HepG2 (cell line): ENCODE results near the gene CDYL. TPM values are rescaled to one million over a fixed set of nuclear protein-coding genes. Genes with fewer than 3 reads are reported as not detected.
A peak's percentile ranks its signal among the peaks of the same experiment; 100 is the strongest.
"Not testable (repeated sequence)": the region's sequence is repeated elsewhere in the genome, so short reads cannot be mapped to it uniquely, and the experiment has no call there.

Experiments
- ATAC-seq: fragments of 200-7000 bp; cut with Tn5 transposase; 3 replicates; pipeline ENCODE4 v1.9.1; 2020; ENCODE audit warnings: mild to moderate bottlenecking, moderate library complexity
- BruUV-seq: library from RNA; stranded (reverse); fragments of 400-500 nt; replicated peaks from 2 replicates; lab custom pipeline; 2021; lab: Mats Ljungman, UMichigan
- CTCF ChIA-PET: fragments of 300-600 bp; formaldehyde crosslinking; extraction: SDS; loops from one replicate; lab custom pipeline; 2021; ENCODE audit warnings: low total read pairs, inconsistent platforms, low intra/inter-chr PET ratio; lab: Yijun Ruan, JAX
- POLR2A ChIA-PET: fragments of 350-600 bp; sonication (Branson Sonifier 250); formaldehyde crosslinking; loops from one replicate; lab custom pipeline; 2020; ENCODE audit warnings: antibody characterized with exemption, inconsistent platforms; lab: Yijun Ruan, JAX
- DNase-seq: peaks from one replicate; pipeline ENCODE4 v3.0.0-alpha.2; 2015; ENCODE audit warnings: low spot score
- FAIRE-seq: peaks from 3 replicates; lab custom pipeline; 2011; peaks lifted over from hg19 to GRCh38; lab: Jason Lieb, UNC
- H2AFZ ChIP-seq: one replicate; pipeline ENCODE4 v1.6.1; 2011; ENCODE audit warnings: low read length, inconsistent platforms
- H3K27ac ChIP-seq: fragments of 300-600 bp; 3 replicates; pipeline ENCODE4 v1.8.0; 2011; ENCODE audit warnings: mixed run types, mild to moderate bottlenecking, mixed read lengths, low read length, inconsistent platforms; ENCODE audit not compliant: insufficient read depth; ENCODE audit errors: extremely low read length
- H3K27me3 ChIP-seq, 2 experiments: fragments of 200-600 bp in 1 of 2; 2 replicates in 1 of 2; 3 replicates in 1 of 2; pipeline versions ENCODE4 v1.6.0 to v1.8.0; 2011; ENCODE audit warnings: low read length in 2 of 2, mild to moderate bottlenecking in 2 of 2, moderate library complexity in 2 of 2, inconsistent platforms in 1 of 2; ENCODE audit not compliant: insufficient read depth in 2 of 2, control insufficient read depth in 1 of 2
- H3K36me3 ChIP-seq, 2 experiments: fragments of 200-600 bp in 1 of 2; replicated peaks in 1 of 2; 2 replicates in 1 of 2; 3 replicates in 1 of 2; pipeline versions ENCODE4 v1.5.1 to v1.8.0; 2011; ENCODE audit warnings: low read length in 2 of 2, inconsistent platforms in 1 of 2; ENCODE audit not compliant: insufficient read depth in 2 of 2, control insufficient read depth in 1 of 2
- H3K4me1 ChIP-seq: 2 replicates; pipeline ENCODE4 v1.5.1; 2012; ENCODE audit warnings: low read length, inconsistent platforms; ENCODE audit not compliant: insufficient read depth
- H3K4me2 ChIP-seq: 2 replicates; pipeline ENCODE4 v1.6.0; 2011; ENCODE audit warnings: low read depth, low read length, inconsistent platforms
- H3K4me3 ChIP-seq, 3 experiments: fragments of 200-600 bp in 1 of 3; sonication (generic), shearing (Covaris generic) in 1 of 3; replicated peaks in 1 of 3; 2 replicates each; pipeline ENCODE4 v1.5.1; 2011 to 2016; ENCODE audit warnings: low read length in 3 of 3, inconsistent platforms in 2 of 3, low read depth in 2 of 3, mild to moderate bottlenecking in 2 of 3, control low read depth in 1 of 3, mixed read lengths in 1 of 3; ENCODE audit not compliant: insufficient read depth in 1 of 3
- H3K79me2 ChIP-seq: one replicate; pipeline ENCODE4 v1.6.1; 2011; ENCODE audit warnings: low read length, inconsistent platforms; ENCODE audit not compliant: insufficient read depth
- H3K9ac ChIP-seq: 2 replicates; pipeline ENCODE4 v1.6.0; 2011; ENCODE audit warnings: mild to moderate bottlenecking, low read depth, low read length, inconsistent platforms; ENCODE audit not compliant: insufficient read depth
- H3K9me3 ChIP-seq: 2 replicates; pipeline ENCODE4 v1.5.1; 2012; ENCODE audit warnings: mild to moderate bottlenecking, low read length
- H4K20me1 ChIP-seq: 2 replicates; pipeline ENCODE4 v1.6.0; 2011; ENCODE audit warnings: inconsistent platforms, mild to moderate bottlenecking, low read length, moderate library complexity; ENCODE audit not compliant: insufficient read depth
- BRD4 ChIP-seq: sonication (generic); formaldehyde crosslinking; IDR thresholded peaks from 2 replicates; pipeline ENCODE4 v1.4.0; 2020; ENCODE audit warnings: missing genetic modification reagents
- FOSL2 ChIP-seq: sonication (generic); formaldehyde crosslinking; IDR thresholded peaks from 2 replicates; pipeline ENCODE4 v1.4.0; 2020; ENCODE audit warnings: missing genetic modification reagents
- HOXA5 ChIP-seq: sonication (generic); formaldehyde crosslinking; IDR thresholded peaks from 2 replicates; pipeline ENCODE4 v1.4.0; 2020; ENCODE audit warnings: missing genetic modification reagents
- RFXAP ChIP-seq: sonication (generic); formaldehyde crosslinking; IDR thresholded peaks from 2 replicates; pipeline ENCODE4 v1.4.0; 2020; ENCODE audit warnings: missing genetic modification reagents, borderline replicate concordance
- WGBS: methylation state at CpG from one replicate; pipeline ENCODE4 v1.1.6; 2017; ENCODE audit warnings: low lambda C conversion rate; 5-methylcytosine and 5-hydroxymethylcytosine counted together
- in situ Hi-C: cut with HindIII; loops from 2 replicates; pipeline ENCODE4 v1.10.0; 2017; ENCODE audit warnings: low pct_unique_long_range_greater_than_20kb; ENCODE audit not compliant: extremely low pct_ligation_motif_present
- intact Hi-C: fragments of 100-400 bp; cut with micrococcal nuclease; formaldehyde crosslinking; loops from one replicate; pipeline ENCODE4 v1.10.0; 2022; ENCODE audit not compliant: unreplicated experiment
- polyA plus RNA-seq, 8 experiments: library from polyadenylated mRNA; depleted of rRNA in 3 of 8; stranded (reverse) in 7 of 8; unstranded in 1 of 8; fragments of >200 nt; fragmentation: Illumina TruSeq in 4 of 8; extraction: Trizol in 4 of 8; gene quantifications; 2 replicates each; pipeline versions ENCODE4 v1.2.1 to v1.2.3, GENCODE V29; 2011 to 2016; ENCODE audit warnings: low read depth in 4 of 8, missing spikeins in 1 of 8, mixed read lengths in 1 of 8; ENCODE audit not compliant: insufficient read depth in 1 of 8
- total RNA-seq, 5 experiments: library from RNA; depleted of rRNA; stranded (reverse); fragments of >200 nt; fragmentation: Illumina TruSeq; extraction: Trizol; gene quantifications; 2 replicates each; pipeline ENCODE4 v1.2.3, GENCODE V29; 2016; ENCODE audit warnings: low read depth in 1 of 5
- TF ChIP-seq, protein P1 (sequence below): sonication (generic); formaldehyde crosslinking; IDR thresholded peaks from 2 replicates; pipeline ENCODE4 v1.4.0; 2020; ENCODE audit warnings: missing genetic modification reagents
- TF ChIP-seq, protein P2 (sequence below): sonication (generic); formaldehyde crosslinking; IDR thresholded peaks from 2 replicates; pipeline ENCODE4 v1.4.0; 2020; ENCODE audit warnings: low read depth, mild to moderate bottlenecking, missing genetic modification reagents

Gene CDYL
- total and polyA plus RNA-seq, 2 of the 13 experiments (the other 11 are each of a cell fraction or from before 2014, with no cell fraction given): 22.8 to 105 TPM

DNA sequence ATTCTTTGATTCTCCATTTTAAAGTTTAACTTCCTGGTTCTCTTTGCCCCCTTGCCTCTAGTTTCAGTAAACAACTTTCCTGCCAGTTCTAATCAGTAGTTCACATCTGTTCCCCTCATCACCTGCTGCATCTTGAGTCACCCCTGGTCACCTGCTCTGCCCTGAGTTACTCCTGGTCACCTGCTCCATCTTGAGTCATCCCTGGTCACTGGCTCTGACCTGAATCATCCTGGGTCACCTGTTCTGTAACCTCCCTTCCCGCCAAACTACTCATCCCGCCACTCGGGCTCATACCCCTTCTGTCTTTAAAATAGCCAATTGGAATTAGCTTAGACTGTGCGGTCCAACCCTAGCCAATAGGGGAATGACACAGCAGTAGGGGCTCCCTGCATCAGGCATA, 88.8 kb downstream of the CDYL start:
- WGBS: 95% methylated on average over 4 of the region's 4 CpGs
- BruUV-seq, H3K9me3 ChIP-seq, H3K27me3 ChIP-seq, CTCF ChIA-PET, H3K4me3 ChIP-seq, H3K27ac ChIP-seq, DNase-seq, H3K9ac ChIP-seq, FAIRE-seq, H3K4me1 ChIP-seq, intact Hi-C loops, H2AFZ ChIP-seq, H3K36me3 ChIP-seq, H3K4me2 ChIP-seq, POLR2A ChIA-PET, in situ Hi-C loops, ATAC-seq, H4K20me1 ChIP-seq: not testable (repeated sequence)
- TF ChIP-seq, protein P1, sequence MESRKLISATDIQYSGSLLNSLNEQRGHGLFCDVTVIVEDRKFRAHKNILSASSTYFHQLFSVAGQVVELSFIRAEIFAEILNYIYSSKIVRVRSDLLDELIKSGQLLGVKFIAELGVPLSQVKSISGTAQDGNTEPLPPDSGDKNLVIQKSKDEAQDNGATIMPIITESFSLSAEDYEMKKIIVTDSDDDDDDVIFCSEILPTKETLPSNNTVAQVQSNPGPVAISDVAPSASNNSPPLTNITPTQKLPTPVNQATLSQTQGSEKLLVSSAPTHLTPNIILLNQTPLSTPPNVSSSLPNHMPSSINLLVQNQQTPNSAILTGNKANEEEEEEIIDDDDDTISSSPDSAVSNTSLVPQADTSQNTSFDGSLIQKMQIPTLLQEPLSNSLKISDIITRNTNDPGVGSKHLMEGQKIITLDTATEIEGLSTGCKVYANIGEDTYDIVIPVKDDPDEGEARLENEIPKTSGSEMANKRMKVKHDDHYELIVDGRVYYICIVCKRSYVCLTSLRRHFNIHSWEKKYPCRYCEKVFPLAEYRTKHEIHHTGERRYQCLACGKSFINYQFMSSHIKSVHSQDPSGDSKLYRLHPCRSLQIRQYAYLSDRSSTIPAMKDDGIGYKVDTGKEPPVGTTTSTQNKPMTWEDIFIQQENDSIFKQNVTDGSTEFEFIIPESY (CRISPR knock-in tag): peak; percentile 89
- 0 out of 2 replicates have a peak, but pooled peaks have one; percentile 16 for TF ChIP-seq FOSL2 (CRISPR knock-in tag)
- peaks cover 30% of the 10 kb centered on the region for H3K79me2 ChIP-seq

DNA sequence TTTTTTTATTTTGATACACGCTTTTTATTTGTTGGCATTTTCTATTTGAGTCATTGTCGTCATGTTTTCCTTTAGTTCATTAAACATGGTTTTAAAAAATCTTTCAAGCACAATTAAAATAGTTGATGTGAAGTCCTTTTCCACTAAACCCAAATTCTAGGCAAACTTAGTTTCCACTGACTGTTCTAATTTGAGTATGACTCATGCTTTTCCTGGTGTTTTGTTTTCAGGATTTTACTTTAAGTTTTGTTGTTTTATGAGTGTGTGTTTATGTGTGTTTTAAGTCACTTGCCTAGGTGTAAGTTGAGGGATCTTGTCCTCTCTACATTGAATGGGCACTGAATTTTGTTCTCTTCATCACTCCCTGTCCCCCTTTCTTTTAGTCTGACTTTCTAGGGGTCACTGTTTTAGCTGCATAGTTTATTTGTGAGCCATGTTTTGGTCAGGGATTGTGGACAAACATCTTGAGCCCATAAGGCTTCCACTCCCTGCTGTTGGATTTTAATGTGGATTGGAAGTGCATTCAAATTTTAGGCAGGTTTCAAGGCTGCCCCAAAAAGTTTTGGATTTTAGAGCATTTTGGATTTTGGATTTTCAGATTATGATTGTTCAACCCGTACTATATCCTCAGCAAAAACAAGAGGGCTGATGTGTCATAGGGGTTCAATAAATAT, 94.8 kb downstream of the CDYL start:
- H3K4me1 ChIP-seq: peaks cover 9% of the 10 kb centered on the region
- FAIRE-seq (no peak), ATAC-seq (no peak), DNase-seq (no peak)
- 95% methylated on average over 3 of the region's 3 CpGs for WGBS
- ChIA-PET POLR2A (no interaction called here), CTCF (no interaction called here)
- in situ Hi-C loops (no loop called here), intact Hi-C loops (no loop called here)
- no peak overlapping the region for H3K4me2 ChIP-seq
- no peak overlapping the region for H2AFZ ChIP-seq
- H3K36me3 ChIP-seq: no peaks in the 10 kb centered on the region
- no peaks in the 10 kb centered on the region for H3K27me3 ChIP-seq
- peaks cover 59% of the 10 kb centered on the region for H3K79me2 ChIP-seq
- no peaks in the 10 kb centered on the region; the same call in 1 of the 2 replicates for H4K20me1 ChIP-seq
- TF ChIP-seq, protein P2, sequence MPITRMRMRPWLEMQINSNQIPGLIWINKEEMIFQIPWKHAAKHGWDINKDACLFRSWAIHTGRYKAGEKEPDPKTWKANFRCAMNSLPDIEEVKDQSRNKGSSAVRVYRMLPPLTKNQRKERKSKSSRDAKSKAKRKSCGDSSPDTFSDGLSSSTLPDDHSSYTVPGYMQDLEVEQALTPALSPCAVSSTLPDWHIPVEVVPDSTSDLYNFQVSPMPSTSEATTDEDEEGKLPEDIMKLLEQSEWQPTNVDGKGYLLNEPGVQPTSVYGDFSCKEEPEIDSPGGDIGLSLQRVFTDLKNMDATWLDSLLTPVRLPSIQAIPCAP (CRISPR knock-in tag): no peak
- TF ChIP-seq HOXA5 (CRISPR knock-in tag) (no peak), RFXAP (CRISPR knock-in tag) (no peak), BRD4 (CRISPR knock-in tag) (no peak)
- no peak overlapping the region for H3K9ac ChIP-seq
- H3K27ac ChIP-seq: no peak overlapping the region
- H3K9me3 ChIP-seq: no peaks in the 10 kb centered on the region
- no peak overlapping the region for H3K4me3 ChIP-seq
- no TSS peak for BruUV-seq
